ENCODE data around the gene IFIH1. TPM values are rescaled to one million over a fixed set of nuclear protein-coding genes. Genes with fewer than 3 reads are reported as not detected.

Gene IFIH1
- 10.4 and 17.5 TPM in 2 replicates for total RNA-seq (ENCODE audit: low replicate concordance)
- long read RNA-seq, partial matches to known transcripts = 9 of 11 reads
- long read RNA-seq, other reads (novel, unspliced or antisense) = 1 of 11 reads

GRCh38 chr2:162318328-162319180 lies at the start of gene IFIH1:
Gene IFIH1 (minus strand): TSS chr2:162318684. CDS start chr2:162318307, 377 bp downstream.
- peaks cover 6% of the 10 kb centered on the region for H3K4me1 Mint-ChIP-seq (ENCODE audit: unreplicated experiment)
- H3K9me3 Mint-ChIP-seq = peaks cover 4% of the 10 kb centered on the region
- peak within 1 kb of the TSS; percentile 95 for H3K4me3 Mint-ChIP-seq
- no peaks in the 10 kb centered on the region for H3K36me3 Mint-ChIP-seq
- no peak for DNase-seq (ENCODE audit: extremely low spot score, unreplicated experiment)
- H3K27me3 Mint-ChIP-seq = peaks cover 6% of the 10 kb centered on the region
- peak within 1 kb of the TSS; percentile 96 for H3K27ac Mint-ChIP-seq
- peak; percentile 30 for TF ChIP-seq CTCF (conservative IDR thresholded peaks at IDR 0.05)

DNA sequence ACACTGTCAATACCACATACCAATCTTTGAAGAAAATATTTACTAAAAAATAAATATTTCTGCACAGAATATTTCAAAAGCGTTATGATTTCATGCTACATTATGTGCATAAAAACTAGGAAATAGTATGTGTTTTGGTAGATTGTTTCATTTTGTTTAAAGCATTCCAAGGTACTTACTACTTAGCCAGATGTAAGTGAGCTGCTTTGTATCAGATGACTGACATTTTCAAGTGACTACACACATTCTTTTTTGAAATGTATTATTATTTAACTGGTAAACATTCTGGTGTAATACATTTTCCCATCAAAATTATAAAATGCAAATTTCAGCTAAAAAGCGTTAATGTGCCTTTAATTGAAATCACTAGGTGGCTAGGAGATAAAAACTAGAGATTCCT lies 46.9 kb upstream of the IFIH1 start:
- Mint-ChIP-seq H3K36me3 (no peaks in the 10 kb centered on the region), H3K9me3 (no peaks in the 10 kb centered on the region), H3K4me3 (no peak overlapping the region), H3K27me3 (no peaks in the 10 kb centered on the region), H3K27ac (no peak overlapping the region), H3K4me1 (ENCODE audit: unreplicated experiment) (peaks cover 7% of the 10 kb centered on the region)
- no peak for TF ChIP-seq CTCF (conservative IDR thresholded peaks at IDR 0.05)
- DNase-seq (ENCODE audit: extremely low spot score, unreplicated experiment) = no peak

GRCh38 chr2:162344617-162344950 lies 26.1 kb upstream of the IFIH1 start:
- H3K4me3 Mint-ChIP-seq = peak overlapping the region; percentile 91
- H3K36me3 Mint-ChIP-seq = no peaks in the 10 kb centered on the region

DNA sequence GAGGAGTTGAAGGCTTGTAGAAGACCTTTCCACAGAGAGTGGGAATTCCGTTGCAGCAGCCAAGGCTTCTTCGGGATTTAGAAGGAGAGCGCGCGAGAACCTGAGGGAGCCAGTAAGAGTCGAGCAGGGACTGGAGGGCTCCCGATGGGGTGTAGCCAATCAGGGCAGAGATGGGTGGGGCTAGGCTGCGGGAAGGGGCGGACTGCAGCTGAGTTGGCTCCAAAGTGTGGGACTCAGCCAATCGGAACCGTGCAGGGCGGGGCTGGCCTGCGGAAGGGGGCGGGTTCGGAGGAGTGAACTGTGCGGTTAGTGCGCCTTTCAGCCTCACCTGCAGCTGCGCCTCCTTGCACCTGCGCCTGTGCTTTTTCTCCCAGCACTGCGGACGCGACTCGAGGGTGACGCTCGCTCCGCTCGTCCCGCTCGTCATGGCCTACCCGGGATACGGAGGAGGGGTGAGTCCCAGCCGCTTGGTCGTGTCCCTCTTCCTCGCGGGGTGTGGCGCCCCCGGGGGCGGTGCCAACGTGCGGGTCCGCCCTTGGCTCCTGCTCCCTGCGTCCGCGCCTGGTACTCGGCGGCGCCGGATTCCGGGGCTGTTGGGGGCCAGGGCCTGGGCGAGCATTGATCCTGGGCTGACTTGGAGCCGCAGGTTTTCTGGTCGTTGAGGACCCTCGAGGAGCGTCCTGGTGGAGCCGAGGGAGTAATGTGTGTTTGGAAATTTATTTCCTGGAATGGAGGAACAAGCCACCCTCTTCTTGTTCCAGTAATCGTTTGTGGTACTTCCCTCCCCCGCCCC lies 25.5 kb upstream of the IFIH1 start, which contains the start of gene GCA:
TSS of gene GCA (plus strand) at position 309 of the 793 bp plus-strand sequence. CDS start at position 426, 117 bp downstream.
- Mint-ChIP-seq H3K27ac (peak within 1 kb of the TSS; percentile 92), H3K4me3 (peak within 1 kb of the TSS; percentile 91), H3K4me1 (ENCODE audit: unreplicated experiment) (peaks cover 4% of the 10 kb centered on the region), H3K9me3 (no peaks in the 10 kb centered on the region), H3K27me3 (peaks cover 12% of the 10 kb centered on the region), H3K36me3 (no peaks in the 10 kb centered on the region)
- DNase-seq (ENCODE audit: extremely low spot score, unreplicated experiment) = peak; percentile 96
- peak; percentile 39 for TF ChIP-seq CTCF (conservative IDR thresholded peaks at IDR 0.05)

More at GRCh38 chr2:162344617-162344950, 26.1 kb upstream of the IFIH1 start:
- H3K27ac Mint-ChIP-seq = peak overlapping the region; percentile 92
- no peak for DNase-seq (ENCODE audit: extremely low spot score, unreplicated experiment)
- H3K4me1 Mint-ChIP-seq (ENCODE audit: unreplicated experiment) = peaks cover 4% of the 10 kb centered on the region
- TF ChIP-seq CTCF (conservative IDR thresholded peaks at IDR 0.05) = no peak
- peaks cover 12% of the 10 kb centered on the region for H3K27me3 Mint-ChIP-seq
- H3K9me3 Mint-ChIP-seq = no peaks in the 10 kb centered on the region

DNA sequence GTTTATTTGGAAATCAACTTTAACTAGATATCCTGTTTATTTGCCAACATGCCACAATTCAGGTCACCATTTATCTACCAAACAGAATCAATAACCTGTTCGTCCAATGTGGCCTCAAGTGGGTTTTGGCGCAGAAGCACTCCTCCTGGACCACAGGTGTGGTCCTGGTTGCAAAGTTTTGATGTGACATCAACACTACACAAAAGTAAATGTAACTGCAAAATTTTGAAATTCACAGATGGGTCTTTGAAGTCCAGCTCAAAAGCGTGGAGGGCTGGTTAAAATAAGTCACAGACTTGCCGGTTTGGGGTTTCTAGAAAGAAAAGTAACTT lies 25.0 kb upstream of the IFIH1 start:
- DNase-seq (ENCODE audit: extremely low spot score, unreplicated experiment) = no peak
- Mint-ChIP-seq H3K27me3 (peaks cover 12% of the 10 kb centered on the region), H3K4me3 (peak overlapping the region; percentile 91), H3K36me3 (no peaks in the 10 kb centered on the region), H3K27ac (peak overlapping the region; percentile 82), H3K9me3 (no peaks in the 10 kb centered on the region), H3K4me1 (ENCODE audit: unreplicated experiment) (peaks cover 4% of the 10 kb centered on the region)
- TF ChIP-seq CTCF (conservative IDR thresholded peaks at IDR 0.05) = no peak

Measured in type B pancreatic cell (in vitro differentiated cells).